HG02610 (cell line): ENCODE data around the gene PAK5.

ENCODE experiments used
- ATAC-seq: cut with Tn5 transposase; IDR thresholded peaks from one replicate; pipeline ENCODE4 v1.9.1; 2021; ENCODE audit warnings: mild to moderate bottlenecking, moderate library complexity; ENCODE audit not compliant: unreplicated experiment

PAK5 gene

DNA sequence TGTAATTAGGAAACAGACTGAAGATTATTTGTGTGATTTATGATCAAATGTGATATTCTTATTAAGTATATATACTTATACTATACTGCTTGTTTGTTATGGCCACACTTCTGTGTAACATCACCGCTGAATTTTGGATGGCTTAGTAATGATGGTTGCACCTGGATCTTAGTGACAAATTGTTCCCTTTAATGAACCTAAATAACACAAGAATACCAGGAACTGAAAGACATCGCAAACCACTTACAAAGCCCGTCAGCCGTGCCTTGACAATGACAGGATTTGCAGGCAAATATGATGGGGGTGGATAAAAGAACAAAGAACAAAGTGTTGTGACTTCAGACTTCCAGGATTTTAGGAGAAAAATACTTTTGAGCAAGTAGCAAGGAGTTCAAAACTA is 257.4 kb downstream of the PAK5 start:
- ATAC-seq, result no peak

DNA sequence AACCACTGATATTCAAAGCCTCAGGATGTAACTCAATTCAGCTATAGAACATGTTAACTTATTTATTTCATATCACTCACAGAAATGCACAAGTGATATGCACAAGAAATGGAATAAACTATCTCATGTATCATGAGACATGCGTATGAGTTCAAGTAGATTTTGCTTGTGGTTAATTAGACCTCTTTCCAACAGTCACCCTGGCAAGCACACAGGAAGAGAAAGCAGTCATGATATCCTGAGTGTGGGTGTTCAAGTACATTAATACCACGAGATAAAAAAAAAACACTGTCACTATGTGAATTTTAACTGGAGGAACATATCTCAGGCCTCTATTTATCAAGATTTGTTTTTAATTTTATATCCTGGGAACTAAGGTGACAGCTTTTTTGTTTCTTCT is 260.3 kb downstream of the PAK5 start:
- no peak for ATAC-seq

DNA sequence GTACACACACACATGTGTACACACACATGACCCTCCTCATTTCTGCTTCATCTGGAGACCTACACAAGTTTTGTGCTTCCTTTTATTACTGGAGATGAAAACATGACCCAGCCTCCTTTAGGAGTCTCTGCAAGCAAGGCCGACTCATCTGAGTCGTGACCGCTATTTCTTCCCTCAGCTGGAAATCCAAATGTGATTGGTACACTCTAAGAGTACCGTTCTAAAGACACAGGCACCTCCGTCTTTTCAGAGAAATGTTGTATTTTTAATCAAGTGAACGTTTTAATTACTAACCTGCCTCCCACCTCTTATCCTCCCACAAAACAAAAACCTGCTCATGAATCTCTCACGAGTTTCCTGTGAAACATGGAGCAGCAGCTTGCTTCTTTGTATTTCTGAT is 261.5 kb downstream of the PAK5 start:
- ATAC-seq, result no peak

DNA sequence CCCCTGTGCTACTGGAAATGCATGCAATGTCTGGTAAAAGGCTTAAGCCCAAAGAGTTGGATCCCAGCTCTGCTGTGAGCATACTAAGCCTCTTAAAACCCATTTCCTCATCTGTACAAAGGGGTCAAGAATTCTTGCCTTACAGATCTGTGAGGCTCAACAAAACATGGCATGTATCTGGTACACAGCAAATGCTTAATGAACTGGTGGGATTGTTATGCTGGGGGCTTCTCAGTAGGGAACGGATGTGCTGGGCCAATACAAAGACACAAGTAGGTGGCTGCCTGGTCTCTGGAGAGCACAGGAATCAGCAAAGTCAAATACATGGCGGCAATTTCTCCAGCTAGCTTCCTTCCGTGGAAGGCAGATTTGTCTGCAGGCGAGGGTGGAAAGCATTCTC is 262.2 kb downstream of the PAK5 start:
- ATAC-seq, result no peak

DNA sequence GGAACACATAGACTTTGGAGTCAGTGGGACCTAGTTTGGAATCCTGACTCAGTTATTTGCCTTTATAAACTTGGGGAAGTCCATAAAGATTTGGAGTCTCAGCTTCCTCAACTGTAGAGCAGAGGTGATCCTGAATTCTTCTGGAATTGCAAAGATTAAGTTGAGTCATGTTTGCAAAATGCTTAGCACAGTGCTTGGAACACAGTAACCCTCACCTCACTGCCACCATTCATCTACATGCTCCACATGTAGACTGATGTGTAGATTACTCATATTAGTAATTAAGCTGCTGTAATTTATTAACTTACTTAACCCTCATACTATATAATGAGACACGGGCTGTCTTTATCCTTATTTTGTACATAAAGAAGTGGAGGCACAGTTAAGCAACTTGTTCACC is 263.0 kb downstream of the PAK5 start:
- ATAC-seq, result no peak

DNA sequence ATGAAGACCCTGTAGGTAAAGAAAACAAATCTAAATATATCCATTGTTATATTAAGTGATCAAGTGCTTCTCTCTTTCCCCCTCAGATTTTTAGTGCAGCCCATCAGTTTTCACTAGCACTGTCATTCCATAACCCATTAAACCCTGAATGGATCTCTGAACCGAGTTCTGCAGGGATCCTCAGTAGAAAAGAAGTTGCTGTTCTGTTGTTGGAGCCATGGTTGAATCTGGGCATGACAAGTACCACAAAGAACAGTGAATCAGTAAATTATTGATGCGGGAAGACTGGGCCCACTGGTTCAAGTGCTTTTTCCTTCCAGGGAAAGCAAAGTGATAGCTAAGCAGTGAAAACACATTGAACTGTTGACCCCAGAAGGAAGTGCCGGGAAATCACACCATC is 264.1 kb downstream of the PAK5 start:
- ATAC-seq, result no peak

DNA sequence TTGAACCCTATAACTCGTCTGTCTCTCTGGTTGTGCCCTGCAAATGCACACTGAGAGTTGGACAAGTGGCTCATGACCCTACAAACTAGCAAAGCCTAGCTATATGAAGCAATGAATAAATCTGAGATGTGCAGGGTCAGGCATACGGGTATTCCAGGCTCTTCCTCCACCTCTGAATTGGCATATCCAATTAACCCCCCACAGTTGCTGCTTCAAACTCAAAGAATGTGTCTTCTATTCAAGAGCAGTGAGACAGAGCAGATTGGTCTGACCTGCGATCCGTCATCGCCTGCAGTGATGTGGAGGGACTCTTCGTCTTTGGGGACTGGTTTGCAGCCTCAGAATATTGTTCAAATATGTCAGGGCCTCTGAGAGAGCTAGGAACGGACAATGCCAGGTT is 264.7 kb downstream of the PAK5 start:
- ATAC-seq, result no peak

DNA sequence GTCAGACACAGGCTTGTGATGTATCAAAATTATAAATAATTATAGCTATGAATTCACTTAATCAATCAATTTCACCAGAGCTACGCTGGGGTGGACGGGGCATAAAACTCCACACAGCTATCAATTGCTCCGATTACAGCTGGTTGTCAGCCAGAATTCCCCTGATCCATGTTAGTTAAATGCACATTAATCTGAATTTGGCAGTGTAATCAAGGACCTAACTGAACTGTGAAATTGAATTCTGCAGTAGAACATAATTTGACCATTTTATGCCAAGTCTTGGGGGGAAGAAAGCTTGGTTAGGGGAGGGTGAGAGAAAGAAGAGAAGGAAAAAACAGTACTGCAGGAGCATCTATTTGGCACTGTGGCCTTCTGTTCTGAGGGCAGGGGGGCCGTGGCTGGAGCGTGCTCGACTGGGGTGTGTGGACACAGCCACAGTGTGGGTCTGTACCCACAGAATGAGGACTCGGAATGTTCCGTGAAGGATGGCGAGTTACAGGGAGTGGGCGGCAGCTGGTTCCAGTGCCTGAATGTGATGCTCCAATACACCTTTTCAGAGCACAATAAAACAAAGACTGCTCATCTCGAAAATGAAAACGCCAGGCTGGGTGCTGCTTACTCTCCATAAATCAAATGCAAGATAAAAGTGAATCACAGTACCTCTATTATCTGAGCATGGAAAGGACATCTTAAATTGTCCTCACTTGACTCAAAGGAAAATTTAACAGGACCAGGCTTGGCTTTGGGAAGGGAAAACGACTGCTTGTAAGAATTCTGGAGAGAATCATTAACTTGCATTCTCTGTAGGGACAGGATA is 265.3 kb downstream of the PAK5 start:
- ATAC-seq, result peak; percentile 69

DNA sequence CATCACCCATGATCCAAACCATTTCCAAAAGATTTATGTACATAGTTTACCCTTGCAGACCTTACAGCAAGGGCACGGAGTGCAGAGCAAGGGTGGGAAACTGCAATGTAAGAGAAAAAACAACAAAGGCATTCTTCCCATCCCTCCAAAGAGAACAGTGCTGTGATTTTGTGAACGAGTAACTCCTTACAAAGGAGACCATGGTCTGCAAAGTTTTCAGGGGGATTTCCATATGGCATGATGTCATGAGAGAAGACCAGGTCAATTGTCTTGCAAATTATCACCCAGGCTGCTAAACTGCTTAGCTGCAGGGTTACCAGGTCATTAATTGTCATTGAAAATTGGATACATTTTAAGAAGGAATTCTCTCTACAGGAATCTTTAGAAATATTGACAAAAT is 266.2 kb downstream of the PAK5 start:
- ATAC-seq, result no peak

DNA sequence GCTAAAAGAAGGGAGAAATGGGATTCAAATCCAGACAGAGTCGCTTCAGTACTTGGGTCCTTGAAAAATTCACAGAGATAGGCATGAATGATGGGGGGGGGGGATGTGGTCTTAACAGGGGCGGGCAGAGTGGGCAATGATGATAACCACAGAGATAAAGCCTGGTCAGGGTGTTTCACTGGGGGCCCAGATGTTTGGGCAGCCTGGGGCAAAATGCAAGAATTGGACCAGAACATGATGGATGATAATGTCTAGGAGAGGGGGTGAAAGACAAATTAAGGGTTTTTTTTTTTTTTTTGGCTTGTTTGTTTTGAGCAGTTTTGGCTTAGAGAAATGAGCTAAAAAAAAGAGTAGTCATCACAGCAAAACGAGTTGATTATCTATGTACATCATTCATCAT is 267.1 kb downstream of the PAK5 start:
- no peak for ATAC-seq

DNA sequence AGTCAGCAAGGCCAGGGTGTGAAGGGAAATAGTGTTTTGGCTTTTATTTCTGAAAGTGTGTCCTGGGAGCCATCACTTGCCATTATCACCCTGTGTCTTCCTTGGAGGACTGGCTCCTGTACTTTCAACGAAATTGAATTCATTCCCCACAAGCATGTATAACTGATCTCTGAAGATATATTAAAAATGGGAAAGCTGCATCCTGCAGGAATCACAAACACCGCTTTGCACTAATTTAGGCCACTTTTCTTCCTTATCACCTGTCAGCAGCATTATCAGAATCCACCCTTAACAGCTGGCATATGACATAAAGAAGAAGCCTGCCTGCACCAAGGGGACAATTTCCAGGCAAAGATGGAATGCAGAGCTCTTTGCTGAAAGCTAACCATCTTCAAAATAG is 268.3 kb downstream of the PAK5 start:
- ATAC-seq, result no peak

DNA sequence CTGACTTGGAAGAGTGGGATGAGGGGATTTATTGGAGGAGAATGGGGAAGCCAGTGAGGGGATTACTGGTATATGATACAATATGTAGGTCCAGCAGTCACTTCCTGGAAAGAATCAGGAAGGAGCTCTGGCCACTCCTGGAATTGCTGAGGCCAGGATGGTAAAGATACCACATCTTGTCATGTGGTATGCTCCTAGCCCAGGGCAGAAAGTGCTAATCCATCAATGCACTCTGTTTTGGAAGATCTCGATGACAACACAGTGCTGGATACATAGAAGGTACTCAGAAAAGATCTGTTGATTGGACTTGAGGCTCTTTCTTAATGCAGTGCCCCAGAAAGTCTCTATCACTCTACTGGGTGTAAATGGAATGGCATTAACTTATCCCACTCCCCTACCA is 271.9 kb downstream of the PAK5 start:
- no peak for ATAC-seq

DNA sequence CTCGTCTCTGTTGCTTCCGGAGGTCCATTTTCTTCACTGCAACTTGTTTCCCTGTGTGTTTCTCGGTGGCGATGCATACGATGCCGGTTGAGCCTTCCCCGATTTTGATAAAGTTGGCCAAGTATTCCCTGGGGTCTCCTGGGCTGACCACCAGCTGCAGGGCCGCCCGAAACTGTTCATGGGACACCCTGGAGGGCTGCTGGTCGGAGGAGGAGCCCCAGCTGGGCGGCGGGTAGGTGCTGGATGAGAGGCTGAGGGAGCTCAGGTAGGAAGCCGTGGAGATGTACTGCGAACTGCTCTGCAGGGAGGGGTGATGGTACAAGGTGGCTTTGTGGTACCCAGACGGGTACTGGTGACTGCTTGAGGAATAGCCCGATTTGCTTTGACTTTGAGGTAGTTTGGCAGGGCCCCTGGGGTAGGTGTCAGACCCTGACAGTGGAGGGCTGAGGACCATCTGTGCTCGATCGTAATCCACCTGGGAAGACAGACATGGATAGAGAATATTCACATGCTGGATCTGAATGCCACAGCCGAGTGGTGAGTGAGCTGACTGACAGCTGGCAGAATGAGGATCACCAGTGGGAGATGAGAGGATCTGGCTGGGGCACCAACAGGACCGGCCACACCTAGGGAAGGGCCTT is 272.8 kb downstream of the PAK5 start:
- no peak for ATAC-seq

DNA sequence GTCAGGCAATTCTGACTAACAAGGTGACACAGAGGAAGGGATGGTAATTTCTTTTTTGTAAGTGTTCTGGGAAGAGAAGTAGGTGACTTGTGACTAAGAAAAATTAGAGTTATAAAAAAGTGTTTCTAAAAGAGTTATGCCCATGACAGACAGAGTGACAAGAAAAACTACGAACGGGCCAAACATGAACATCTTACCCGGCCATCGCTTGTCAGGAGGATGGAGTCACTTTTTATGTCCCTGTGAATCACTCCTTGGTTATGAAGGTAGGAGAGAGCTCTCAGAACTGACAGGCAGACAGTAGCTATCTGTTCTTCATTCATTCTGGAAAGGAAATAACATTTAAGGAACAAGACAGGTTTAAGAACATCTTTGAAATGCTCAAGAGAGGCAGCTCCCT is 281.5 kb downstream of the PAK5 start:
- ATAC-seq, result no peak

DNA sequence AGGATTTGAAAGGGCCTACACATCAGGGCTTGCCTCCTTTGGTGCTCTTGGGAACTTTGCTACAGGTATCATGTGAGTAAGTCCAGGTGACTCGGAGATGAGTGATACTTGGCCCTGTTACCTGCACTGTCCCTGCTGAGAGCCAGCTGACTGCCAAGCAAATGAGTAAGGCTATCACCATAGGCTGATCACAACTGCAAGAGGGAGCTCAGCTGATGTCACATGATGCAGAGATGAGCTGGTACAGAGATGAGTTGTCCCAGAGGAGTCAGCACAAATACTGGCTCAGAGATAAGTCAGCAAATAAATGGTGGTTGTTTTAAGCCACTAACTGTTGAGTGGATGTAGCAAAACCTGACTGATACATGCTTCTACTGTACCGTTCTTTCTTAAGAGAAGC is 283.1 kb downstream of the PAK5 start:
- peak; percentile 73 for ATAC-seq

DNA sequence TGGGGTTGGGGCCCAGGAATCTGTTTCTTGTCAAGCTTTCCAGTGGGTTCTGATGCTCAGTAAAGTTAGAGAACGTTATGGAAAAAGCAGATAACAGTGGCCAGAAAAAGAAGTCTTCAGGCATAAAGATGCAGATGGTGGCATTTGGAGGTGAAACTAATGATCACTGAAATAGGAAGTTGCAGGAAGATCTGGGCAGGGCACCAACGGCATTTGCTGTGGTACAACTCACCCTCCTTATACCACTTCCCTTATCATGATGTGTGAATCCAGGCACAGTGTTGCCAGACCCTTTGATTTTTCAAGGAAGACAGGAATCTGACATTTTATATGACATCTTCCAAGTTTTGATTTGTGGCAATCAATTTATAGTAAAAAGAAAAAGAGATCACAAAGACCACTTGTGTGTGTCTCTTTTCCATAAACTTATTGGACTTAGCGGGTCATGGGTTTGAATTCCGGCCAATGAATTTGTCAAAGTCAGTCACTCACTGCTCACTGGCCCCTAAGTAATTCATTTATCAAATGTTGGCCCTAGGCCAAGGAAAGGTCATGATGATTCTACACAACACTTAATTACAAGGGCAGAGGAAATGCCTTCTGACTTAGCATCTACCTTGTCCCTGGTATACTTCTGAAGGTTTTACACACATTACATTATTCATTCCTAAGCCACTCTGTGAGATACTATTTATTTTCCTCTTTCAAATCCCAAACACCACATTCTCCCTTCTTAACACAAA is 286.9 kb downstream of the PAK5 start:
- ATAC-seq, result no peak

DNA sequence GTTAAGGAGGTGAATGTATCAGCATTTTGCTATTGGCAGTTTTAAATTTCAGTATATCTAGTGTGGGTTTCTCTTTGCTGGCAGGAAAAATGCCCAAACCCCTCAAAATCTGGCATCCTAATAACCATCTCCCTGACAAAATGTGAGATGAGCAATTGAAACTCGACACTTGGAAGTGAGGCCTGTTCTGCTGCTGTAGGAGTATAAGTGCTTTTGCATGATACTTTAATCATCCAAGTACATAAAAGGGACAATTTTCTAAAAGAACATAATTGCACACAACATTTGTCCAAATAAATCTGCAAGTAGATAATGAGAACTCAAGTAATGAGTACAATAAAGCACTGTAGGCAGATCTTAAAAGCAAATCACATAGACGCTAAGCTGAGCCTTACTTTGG is 288.0 kb downstream of the PAK5 start:
- ATAC-seq, result no peak

DNA sequence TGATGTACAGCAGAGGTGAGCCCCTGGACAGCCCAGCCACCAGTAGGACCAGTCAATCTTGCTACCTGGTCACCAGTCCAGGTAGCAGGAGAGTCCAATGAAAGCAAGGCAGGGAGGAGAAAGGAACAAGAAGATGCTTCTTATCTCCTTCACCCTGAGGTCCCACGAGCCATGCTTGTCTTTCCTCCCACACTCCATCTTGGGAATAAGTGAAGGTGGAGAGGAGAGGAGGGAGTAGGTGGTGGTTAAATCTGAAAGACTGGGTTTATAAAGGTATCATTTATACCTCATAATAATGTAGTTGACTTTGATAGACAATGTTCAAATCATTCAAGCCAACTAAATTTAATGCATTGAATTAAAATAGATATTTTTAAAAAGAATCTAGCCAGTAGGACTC is 288.6 kb downstream of the PAK5 start:
- ATAC-seq, result no peak

DNA sequence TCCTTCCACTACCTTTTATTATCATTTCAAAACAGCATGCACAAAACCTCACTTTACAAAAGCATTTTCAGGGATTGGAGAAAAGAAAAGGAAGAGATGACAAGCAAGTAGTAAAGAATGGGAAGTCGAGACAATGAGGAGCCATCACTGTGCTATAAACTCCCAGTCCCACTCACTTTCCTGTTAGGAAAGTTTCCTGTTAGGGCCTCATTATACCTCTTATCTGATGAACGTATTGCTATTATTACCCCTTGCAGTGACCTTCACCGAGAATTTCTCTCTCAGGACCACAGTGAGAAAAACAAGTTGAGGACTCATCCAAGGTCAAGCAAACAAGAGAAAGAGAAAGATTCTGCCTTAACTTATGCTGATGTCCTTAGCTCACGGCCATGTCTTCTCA is 295.7 kb downstream of the PAK5 start:
- no peak for ATAC-seq

DNA sequence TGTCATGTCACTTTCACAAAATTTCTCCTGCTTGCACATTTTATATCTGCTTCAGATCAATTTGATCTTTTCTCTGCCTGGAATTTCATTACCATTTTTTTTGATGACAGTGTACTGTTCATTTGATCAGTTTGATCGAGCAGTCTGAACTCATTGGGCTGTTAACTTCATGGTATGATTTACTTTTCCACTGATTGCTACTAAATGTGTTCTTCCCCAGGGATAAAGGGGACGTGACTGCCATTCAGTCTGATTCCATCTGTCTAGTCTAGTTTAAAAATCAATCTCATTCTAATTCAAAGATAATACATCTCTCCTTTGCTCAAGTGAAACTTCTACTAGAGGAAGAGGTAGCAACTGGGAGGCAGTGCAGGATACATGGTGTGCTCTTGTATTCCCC is 303.4 kb downstream of the PAK5 start:
- no peak for ATAC-seq

DNA sequence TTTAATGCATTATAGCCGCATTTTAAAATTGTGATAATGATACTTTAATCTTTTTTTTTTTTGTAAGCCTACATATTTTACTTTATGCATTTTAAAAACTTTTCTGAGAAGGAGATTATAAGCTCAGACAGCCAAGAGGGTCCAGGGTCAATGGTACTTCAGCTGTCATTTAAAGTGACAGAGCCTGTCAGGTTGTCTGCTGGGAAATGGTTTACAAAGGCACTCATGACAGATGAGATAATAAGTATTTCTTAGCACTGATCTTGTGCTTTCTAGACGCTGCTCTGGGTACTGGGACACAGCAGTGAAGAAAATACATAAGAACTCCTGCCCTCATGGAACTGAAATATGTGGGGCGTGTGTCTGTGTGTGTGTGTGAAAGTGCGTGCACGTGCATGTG is 304.9 kb downstream of the PAK5 start:
- no peak for ATAC-seq
